GM18499 (cell line): ENCODE results near the gene SPRR5.

Source experiments
- ATAC-seq: cut with Tn5 transposase; IDR thresholded peaks from one replicate; pipeline ENCODE4 v1.9.1; 2021; ENCODE audit warnings: moderate number of reproducible peaks; ENCODE audit not compliant: insufficient read depth, unreplicated experiment

The SPRR5 gene, protein sequence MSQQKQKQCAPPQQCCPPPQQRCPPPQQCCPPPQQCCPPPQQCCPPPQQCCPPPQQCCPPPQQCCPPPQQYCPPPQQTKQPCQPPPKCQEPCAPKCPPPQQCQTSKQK

DNA sequence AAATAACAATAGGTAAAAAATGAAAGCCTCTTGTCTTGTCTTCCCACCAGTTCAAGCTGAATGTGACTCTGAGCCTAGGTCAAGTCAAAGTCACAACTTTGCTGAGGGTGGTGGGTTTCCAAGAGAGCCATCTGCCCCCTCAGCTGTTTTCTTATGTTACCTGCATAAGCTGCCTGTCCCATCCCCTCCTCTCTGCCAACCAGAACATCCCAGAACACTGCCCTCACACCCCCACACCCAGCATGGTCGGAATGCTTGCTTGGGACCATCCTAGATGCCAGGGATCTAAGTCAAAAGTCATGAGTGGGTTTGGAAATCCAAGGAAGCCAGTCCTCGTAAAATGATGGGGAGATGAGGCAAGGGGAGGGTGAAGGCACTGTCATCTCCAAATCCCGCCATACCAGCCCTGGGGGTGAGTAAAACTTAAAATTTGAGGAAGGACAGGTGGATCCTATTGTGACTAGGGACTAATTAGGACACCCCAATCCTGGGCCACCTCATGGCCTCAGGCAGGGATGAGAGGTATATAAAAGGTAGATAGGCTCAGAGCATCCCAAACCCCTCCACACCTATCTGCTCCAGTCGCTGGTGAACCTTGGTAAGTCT is at the start of gene SPRR5:
Gene SPRR5, plus strand, starts transcription at position 556 of the 606 bp plus-strand sequence. CDS start 1,349 bp downstream, outside the sequence.
- ATAC-seq: no peak

- ATAC-seq: no peak
Observed at GRCh38 chr1:152899027-152899426, 48.0 kb upstream of the SPRR5 start.

- no peak for ATAC-seq
Observed at GRCh38 chr1:152899883-152900282, 47.1 kb upstream of the SPRR5 start.

DNA sequence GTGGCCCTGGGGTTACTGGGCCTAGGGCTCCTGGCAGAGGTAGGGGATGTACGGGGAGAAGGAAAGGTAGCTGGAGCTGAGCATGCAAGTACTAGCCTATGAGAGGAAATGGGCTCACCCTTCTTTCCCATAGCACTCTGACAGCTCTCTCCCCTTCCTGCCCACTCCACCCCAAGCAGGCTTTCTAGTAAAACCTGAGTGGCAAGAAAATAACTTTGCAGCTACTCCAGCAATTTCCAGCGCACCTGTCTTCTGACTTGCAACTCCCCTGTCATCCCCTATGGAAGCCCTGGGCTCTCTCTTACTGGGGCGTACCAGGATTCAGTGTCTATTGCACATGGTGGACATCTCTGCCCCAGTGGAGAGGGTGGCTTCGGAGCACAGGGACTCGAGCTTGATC is 45.4 kb upstream of the SPRR5 start:
- ATAC-seq: no peak

DNA sequence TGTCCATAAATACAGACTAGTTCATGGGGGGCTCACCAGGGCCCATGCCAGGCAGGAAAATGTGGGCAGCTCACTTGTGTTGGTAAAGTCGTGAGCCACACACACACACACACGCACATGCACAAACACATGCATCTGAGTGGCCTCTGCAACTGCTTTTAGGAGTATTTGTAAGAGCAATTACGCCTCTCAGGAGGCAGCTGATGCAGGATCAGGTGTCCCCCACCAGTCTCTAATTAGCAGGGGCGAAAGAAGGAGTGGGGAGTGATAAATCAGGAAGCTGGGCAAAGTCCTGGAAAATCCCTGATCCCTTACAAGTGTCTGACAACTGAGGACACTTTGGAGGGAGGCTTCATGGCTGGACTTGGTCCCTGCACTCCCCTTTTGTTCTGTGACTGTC is 44.4 kb upstream of the SPRR5 start:
- ATAC-seq: no peak

DNA sequence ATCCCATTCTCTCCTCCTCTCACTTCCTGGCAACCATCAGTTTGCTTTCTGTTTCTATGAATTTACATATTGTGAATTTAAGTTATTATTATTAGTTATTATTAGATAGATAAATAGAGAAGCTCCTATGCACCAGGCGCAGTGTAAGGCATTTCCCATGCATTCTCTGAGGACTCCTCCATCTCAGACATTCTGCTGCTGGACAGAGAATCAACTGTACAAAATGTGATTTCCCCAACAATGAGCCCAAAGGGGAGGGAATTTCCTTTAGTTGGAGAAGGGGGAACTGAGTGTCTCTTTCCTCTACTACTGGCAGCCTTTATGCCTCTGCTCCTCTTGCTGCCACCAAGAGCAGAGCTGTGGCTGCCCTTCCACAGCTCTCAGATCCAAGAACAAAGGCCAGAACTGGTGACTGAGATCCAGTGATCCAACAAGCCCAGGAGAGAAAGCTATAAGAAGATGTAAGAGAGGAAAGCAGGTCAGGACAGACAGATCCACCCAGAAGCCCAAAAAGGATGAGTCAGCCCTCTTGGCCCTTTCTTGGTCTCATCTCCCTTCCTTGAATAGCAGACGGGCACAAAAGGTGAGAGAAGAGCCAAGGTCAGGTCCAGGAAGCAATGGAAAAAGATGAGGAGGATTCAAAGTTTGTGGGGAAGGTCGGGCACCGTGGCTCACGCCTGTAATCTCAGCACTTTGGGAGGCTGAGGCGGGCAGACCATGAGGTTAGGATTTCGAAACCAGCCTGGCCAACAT is 42.1 kb upstream of the SPRR5 start:
- no peak for ATAC-seq

- no peak for ATAC-seq
Observed at GRCh38 chr1:152906023-152906565, 40.9 kb upstream of the SPRR5 start.

DNA sequence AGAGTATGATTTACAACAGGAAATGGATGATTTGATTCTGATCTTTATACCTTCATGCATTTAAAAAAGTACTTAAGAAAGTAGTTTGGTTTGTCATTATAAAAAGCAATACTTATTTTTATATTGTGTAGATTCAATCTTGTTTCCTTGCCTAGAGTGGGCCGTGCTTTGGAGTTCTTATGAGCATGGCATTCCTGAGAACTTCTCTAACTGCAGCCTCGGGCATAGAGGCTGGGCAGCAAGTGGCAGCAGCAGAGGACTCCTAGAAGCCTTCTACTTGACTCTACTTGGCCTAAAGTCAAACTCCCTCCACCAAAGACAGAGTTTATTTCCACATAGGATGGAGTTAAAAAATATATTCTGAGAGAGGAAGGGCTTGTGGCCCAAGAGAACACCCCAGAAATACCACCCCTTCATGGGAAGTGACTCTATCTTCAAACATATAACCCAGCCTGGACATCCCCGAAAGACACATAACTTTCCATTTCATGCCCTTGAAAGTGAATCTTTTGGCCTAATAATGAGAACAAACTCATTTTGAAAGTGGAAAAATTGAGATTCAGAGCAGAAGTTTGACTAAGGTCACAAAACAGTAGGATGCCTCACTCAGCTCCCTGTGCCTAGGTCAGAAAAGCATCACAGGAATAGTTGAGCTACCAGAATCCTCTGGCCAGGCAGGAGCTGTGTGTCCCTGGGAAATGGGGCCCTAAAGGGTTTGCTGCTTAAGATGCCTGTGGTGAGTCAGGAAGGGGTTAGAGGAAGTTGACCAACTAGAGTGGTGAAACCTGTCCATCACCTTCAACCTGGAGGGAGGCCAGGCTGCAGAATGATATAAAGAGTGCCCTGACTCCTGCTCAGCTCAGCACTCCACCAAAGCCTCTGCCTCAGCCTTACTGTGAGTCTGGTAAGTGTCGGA is 39.1 kb upstream of the SPRR5 start, which contains the start of gene IVL:
Gene IVL, plus strand, starts transcription at position 861 of the 916 bp plus-strand sequence. CDS start 1,252 bp downstream, outside the sequence.
- ATAC-seq: peak; percentile 51

- ATAC-seq: no peak
Observed at GRCh38 chr1:152909206-152909605, 37.8 kb upstream of the SPRR5 start.

DNA sequence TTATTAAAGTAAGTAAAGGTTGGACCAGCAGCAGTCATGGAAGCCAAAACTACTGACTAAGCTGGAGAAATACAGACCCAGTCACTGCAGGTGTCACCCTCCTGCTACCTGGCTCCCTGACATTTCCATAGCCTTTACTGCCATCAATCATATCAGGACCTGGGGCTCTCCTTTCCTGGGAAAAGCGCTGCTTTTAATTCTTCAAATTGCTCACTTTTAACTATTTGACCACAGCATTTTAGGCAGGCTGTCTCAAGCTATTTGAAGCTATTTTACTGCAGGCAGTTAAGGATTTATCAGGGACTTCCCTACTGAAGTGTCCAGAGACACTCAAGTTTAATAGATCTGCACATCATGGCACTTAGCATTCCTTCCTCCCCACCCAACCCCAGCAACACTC is 34.5 kb upstream of the SPRR5 start:
- no peak for ATAC-seq

DNA sequence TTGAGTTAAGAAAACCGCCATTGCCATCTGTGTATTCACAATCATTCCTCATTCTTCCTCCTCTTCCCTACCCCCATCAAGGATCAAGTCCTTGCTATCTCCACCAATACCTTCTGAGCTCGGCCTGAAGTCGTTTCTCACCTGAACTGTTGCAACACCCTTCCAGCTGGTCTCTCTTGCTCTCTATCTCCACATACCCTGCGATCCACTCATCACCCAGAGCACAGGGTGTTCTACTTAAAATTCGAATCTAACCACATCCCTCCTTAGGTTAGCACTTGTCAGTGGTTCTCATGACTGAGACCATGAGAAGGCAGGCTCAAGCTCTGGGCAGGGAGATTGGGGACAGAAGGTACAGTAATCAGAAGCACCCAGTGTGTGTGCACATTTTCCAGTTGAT is 34.1 kb upstream of the SPRR5 start:
- ATAC-seq: no peak

DNA sequence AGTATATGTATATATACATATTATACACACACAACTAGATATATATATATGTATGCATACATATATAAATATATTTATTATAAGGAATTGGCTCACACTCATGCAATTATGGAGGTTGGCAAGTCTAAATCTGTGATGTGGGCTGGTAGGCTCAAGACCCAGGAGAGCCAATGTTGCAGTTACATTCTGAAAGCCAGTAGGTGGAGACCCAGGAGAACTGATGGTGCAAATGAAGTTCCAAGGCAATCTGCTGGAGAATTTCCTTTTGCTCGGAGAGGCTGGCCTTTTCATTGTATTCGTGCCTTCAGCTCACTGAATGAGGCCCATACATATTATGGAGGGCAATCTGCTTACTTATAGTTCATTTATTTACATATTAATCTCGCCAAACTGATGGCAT is 29.2 kb upstream of the SPRR5 start:
- ATAC-seq: no peak

GRCh38 chr1:152919071-152919470 is 27.9 kb upstream of the SPRR5 start:
- no peak for ATAC-seq

DNA sequence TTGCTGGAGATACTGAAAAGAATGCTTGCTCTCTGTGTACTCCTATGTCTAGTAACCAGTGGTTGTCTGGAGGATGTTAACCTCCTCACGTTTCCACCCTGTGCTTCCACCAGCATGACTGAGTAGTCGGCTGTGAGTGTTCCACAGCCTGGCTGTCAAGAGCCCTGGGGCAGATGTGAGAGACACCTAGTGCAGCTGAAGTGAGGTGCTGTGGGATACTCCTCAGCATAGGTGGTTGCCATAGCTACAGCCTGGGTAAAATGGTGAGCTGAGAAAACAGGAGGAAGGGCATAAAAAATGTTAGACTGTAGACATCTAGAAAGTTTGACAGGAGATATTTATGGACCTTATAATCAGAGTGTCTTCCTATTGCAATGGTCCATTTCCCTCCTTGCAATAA is 22.8 kb upstream of the SPRR5 start:
- ATAC-seq: no peak

- no peak for ATAC-seq
Observed at GRCh38 chr1:152926091-152926490, 20.9 kb upstream of the SPRR5 start.

DNA sequence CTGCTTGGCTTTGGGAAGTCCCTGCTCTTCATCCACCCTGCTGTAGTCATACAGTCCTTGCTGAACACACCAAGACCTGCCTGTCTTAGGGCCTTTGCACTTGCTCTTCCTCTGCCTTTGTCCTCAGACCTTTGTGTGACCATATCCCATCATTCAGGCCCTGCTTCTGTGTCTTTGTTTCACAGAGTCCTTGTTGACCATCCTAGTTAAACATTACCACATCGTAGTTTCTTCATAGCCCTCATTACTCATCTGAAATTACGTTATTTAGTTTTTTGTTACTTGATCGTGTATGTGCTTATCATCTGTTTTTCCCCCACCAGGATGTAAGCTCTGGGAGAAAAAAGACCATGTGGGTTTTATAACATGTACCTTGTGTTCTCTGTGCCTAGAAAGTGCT is 18.3 kb upstream of the SPRR5 start:
- ATAC-seq: no peak

- ATAC-seq: no peak
Observed at GRCh38 chr1:152932170-152932811, 14.7 kb upstream of the SPRR5 start.

GRCh38 chr1:152933196-152933595 is 13.8 kb upstream of the SPRR5 start:
- ATAC-seq: no peak

- no peak for ATAC-seq
Observed at GRCh38 chr1:152940614-152941013, 6.4 kb upstream of the SPRR5 start.
